HG03432 (cell line): Measurements from ENCODE around the gene RPL23.

Experiments used
- ATAC-seq: cut with Tn5 transposase; IDR thresholded peaks from one replicate; pipeline ENCODE4 v1.9.1; 2021; ENCODE audit warnings: mild to moderate bottlenecking, moderate library complexity; ENCODE audit not compliant: unreplicated experiment

Gene RPL23

GRCh38 chr17:38885044-38885727, 31.7 kb upstream of the RPL23 start:
- ATAC-seq = no peak

- ATAC-seq = no peak
These were observed 30.3 kb upstream of the RPL23 start for GRCh38 chr17:38883592-38884526.

- no peak for ATAC-seq
These were observed 29.3 kb upstream of the RPL23 start for GRCh38 chr17:38882870-38883269.

GRCh38 chr17:38881600-38882191, 28.2 kb upstream of the RPL23 start:
- ATAC-seq = no peak

DNA sequence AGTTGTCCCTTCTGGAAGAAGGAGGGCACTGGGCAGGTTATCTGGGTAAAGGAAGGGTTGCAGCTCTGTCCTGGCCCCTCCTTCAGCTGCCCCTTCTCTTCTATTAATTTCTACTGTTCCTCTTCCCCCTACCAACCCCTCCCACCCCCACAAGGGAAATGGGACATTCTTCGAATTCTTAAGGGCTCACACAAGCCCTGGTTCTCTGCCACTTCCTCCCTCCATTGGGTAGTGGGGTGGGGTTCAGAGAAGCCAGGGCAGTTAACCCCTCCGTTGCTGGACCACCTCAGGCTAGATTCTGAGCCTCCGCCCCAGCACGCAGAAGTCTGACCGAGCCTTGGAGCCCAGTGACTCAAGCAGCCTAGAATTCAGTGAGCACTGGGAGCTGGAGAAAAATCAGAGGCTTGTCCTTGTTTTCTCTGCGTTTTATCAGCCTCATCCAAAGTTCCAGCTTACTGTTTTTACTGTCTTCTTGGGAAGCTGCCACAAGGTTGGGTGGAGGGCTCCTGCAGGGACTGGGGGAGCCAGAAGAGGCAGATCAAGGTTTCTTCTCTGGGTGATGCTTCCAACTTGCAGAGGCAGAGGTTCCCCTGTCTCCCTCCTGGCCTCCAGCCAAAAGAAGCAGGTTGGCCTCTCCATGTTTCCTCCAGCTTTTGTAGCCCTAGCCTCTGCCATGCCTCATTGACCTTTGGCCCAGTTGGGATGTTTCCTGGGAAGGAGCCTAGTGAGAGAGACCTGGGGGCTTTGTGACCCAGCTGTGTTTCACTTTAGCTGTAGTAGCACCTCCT, 26.6 kb upstream of the RPL23 start:
- no peak for ATAC-seq

DNA sequence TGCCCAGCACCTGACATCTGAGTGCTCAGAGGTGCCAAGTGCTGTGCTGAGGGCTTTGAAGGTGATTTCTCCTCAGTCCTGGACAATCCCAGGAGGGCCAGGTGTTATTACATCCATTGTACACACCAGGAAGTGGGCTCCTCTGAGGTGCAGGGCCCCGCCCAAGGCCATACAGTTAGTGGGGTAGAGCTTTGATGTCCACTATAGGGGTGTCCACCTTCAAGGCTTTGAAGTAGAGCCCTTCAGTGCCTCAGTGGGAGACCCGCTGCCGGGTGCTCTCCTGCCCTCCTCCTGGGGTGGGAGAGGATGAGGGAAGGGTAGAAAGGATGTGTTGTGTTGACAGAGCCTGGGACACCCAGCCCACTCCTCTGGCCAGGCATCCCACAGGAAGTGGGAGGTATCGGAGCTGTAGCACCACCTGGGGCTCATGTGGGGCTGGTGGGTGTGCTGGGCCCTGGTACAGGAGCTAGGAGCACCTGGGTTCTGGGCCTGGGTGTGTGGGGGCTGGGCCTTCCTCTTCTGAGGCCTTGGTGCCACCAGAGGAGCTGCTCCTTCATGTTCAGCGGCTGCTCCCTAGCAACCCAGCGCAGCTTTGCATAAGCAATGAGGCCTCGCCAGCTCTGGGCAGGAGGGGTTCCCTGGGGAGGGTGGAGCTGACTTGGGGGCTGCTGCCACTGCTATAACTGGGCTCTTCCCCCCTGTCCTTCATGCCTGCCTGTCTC, 23.8 kb upstream of the RPL23 start:
- ATAC-seq = no peak

DNA sequence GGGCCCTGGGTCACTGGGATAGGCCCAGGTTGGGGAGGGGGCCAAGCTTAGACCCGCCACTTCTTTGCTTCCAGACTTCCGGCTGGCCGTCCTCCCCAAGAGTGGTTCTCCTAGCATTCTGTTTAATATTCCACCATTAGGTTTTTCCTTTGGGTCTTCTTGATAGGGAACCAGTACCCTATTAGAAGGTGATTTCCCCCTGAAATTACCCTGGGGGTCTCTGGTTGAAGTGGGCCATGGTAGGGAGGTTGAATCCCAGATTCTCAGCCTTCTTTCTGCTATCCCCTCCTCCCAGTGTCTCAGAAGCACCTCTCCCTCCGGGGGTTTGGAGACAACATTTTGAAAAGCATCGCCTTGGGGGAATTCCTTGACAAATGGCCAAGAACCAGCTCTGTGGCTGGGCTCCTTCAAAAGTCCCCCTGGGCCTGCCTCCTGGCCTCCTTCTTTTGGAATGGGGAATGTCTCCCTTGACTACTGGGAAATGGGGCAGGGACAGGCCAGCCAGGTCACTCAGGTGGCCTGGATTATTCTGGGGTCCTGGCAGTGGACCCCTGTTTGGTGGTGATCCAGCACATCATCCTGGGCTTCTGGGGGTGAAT, 22.1 kb upstream of the RPL23 start:
- no peak for ATAC-seq

DNA sequence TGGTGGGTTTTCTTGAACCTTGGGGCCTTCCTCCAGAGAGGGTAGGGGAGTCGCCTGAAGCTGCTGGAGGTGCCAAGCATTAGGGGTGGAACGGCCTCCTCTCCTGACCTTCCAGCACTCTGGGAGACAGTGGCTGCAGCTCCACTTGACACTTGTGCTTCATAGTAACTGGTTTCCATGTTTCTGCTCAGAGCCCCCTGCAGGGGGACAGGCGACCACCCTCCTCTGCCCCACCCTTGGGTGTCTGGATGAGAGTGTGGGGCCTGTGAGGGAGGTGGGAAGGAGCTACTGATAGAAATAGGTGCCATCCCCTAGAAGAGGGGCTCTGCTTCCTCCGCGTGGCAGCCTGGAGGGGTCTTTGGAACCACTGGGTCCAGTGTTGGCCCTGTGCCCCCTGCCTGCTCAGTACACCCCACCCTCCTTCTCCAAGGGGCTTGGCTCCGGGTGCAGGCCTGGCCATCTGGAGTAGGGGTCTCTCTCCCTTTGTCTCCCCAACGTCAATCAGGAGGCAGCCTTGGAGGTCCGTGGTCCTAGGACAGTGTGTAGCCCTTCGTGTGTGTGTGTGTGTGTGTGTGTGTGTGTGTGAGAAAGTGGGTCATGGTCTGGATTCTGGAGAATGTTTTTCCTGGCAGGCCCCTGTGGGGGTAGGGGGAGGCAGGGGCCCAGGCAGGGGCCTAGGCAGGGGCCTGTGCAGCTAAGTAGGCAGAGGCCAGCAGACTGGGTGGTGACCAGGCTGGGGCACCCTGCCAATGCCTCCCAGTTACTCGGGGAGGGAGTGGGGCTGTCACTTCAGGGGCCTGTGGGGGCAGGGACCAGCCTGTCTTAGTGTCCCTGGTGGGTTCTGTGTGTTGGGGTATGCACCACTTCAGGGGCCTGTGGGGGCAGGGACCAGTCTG, 21.2 kb upstream of the RPL23 start:
- no peak for ATAC-seq

GRCh38 chr17:38873640-38874380, 20.3 kb upstream of the RPL23 start:
- ATAC-seq = no peak

GRCh38 chr17:38872671-38873385, 19.3 kb upstream of the RPL23 start:
- no peak for ATAC-seq

GRCh38 chr17:38872027-38872511, 18.5 kb upstream of the RPL23 start:
- ATAC-seq = no peak

GRCh38 chr17:38871247-38872015, 17.9 kb upstream of the RPL23 start:
- no peak for ATAC-seq

DNA sequence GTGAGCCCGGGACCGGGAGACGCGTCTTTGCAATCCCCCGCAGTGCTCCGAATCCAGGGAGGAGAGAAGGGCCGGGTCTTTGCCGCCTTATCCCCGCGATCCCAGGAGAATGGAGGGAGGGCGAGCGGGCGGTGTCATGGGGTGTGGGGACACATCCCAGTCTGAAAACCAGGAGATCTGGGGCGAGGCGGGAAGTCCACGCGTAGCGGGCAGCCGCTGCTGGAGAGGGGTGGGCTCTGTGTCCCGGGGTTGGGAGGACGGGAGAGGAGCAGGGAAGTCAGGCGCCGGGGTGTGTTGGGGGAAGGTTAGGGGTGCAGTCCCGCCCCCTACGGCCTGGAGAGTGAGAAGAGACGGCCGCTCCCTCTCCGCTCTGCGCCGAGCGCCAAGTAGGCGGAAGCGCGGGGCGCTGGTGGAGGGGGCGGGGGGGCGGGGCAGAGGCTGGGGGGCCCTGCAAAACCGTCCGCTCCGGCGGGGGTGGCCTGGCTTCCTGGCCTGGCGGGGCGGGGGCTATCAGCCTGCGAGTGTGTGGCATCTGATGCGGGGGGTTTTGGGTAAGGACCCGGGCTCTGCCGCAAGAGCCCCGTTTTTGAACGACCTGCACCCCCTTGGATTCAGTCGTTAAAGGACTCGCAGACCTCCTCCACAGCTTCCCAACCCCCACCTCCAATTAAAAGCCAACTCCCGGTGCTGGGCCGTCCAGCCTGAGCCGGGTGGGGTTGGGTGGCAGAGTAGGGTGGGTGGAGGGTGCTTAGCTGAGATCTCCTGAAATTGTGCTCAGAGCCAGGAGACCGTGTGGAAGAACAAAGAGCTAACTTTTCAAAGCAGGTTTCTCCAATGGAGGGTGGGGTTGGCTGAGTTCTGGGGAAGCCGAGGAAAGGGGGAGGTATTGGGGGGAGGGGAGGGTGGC, 17.0 kb upstream of the RPL23 start:
- peak; percentile 26 for ATAC-seq

- peak; percentile 47 for ATAC-seq
These were observed 16.2 kb upstream of the RPL23 start, which contains the start of gene LASP1 for GRCh38 chr17:38869526-38870258. Gene LASP1, plus strand, starts transcription at chr17:38870058. Its CDS starts 132 bp downstream, at chr17:38870190.
